CD8-positive, alpha-beta memory T cell (primary cell): ENCODE data around the gene TMEM131. TPM values are rescaled to one million over a fixed set of nuclear protein-coding genes. Genes with fewer than 3 reads are reported as not detected.

Experiments
- CTCF ChIA-PET: fragments of 350-600 bp; sonication (Branson Sonifier 250); formaldehyde crosslinking; loops from one replicate; lab custom pipeline; 2021; ENCODE audit warnings: antibody characterized with exemption; lab: Charles Lee
- POLR2A ChIA-PET: fragments of 350-600 bp; sonication (Branson Sonifier 250); formaldehyde crosslinking; loops from one replicate; lab custom pipeline; 2021; ENCODE audit warnings: antibody characterized with exemption; lab: Charles Lee
- DNase-seq, 5 donors: peaks; one replicate each; pipeline versions ENCODE4 v3.0.0 to v3.0.0-alpha.2; 2020 to 2022; ENCODE audit warnings: mixed read lengths in 1 of 5
- H3K27ac ChIP-seq: one replicate; pipeline ENCODE4 v1.7.0; 2013; ENCODE audit warnings: low read depth, mild to moderate bottlenecking, low read length, moderate library complexity
- H3K27me3 ChIP-seq: 2 replicates; pipeline ENCODE4 v1.7.0; 2013; ENCODE audit warnings: low read length, mild to moderate bottlenecking; ENCODE audit not compliant: insufficient read depth, poor library complexity, severe bottlenecking
- H3K36me3 ChIP-seq: 2 replicates; pipeline ENCODE4 v1.7.0; 2013; ENCODE audit warnings: mild to moderate bottlenecking, low read length, moderate library complexity; ENCODE audit not compliant: insufficient read depth
- H3K4me1 ChIP-seq: 2 replicates; pipeline ENCODE4 v1.7.0; 2013; ENCODE audit warnings: mild to moderate bottlenecking, low read length, moderate library complexity; ENCODE audit not compliant: insufficient read depth
- H3K4me3 ChIP-seq: 2 replicates; pipeline ENCODE4 v1.7.0; 2013; ENCODE audit warnings: mild to moderate bottlenecking, low read length
- H3K9me3 ChIP-seq: 2 replicates; pipeline ENCODE4 v1.7.0; 2013; ENCODE audit warnings: mild to moderate bottlenecking, low read length
- H3K27ac Mint-ChIP-seq, 8 donors: one replicate each; pipeline ENCODE4 v1.8.0; 2020 to 2021; ENCODE audit warnings: mixed read lengths in 8 of 8, mild to moderate bottlenecking in 6 of 8, inconsistent platforms in 3 of 8, moderate library complexity in 3 of 8
- H3K27me3 Mint-ChIP-seq, 2 donors: one replicate each; pipeline ENCODE4 v1.8.0; 2020 to 2021; ENCODE audit warnings: mixed read lengths in 2 of 2, mild to moderate bottlenecking in 1 of 2, moderate library complexity in 1 of 2
- H3K36me3 Mint-ChIP-seq, 3 donors: one replicate each; pipeline ENCODE4 v1.8.0; 2020 to 2021; ENCODE audit warnings: mixed read lengths in 3 of 3, inconsistent platforms in 1 of 3, mild to moderate bottlenecking in 1 of 3
- H3K4me1 Mint-ChIP-seq, 3 donors: one replicate each; pipeline ENCODE4 v1.8.0; 2020 to 2021; ENCODE audit warnings: mixed read lengths in 3 of 3, inconsistent platforms in 1 of 3, mild to moderate bottlenecking in 1 of 3
- H3K4me3 Mint-ChIP-seq, 7 donors: one replicate each; pipeline ENCODE4 v1.8.0; 2020 to 2021; ENCODE audit warnings: mixed read lengths in 7 of 7, mild to moderate bottlenecking in 6 of 7, moderate library complexity in 4 of 7, inconsistent platforms in 2 of 7
- H3K9me3 Mint-ChIP-seq, 5 donors: one replicate each; pipeline ENCODE4 v1.8.0; 2020 to 2022; ENCODE audit warnings: mixed read lengths in 5 of 5, mild to moderate bottlenecking in 3 of 5, moderate library complexity in 2 of 5, inconsistent platforms in 1 of 5
- polyA plus RNA-seq: library from polyadenylated mRNA; unstranded; fragments of 300-500 nt; fragmentation: Illumina TruSeq; gene quantifications from one replicate; pipeline ENCODE4 v1.2.3, GENCODE V29; 2021
- total RNA-seq, 2 experiments: library from RNA; stranded (reverse); gene quantifications; one replicate each; pipeline ENCODE4 v1.2.3, GENCODE V29; 2021

The TMEM131 gene
- total and polyA plus RNA-seq, 3 experiments from 2014 or later: 14.4 to 35.4 (median 34.7) TPM

- POLR2A ChIA-PET: no interaction called here
- no peak overlapping the region for H3K27ac ChIP-seq
- H3K4me3 Mint-ChIP-seq: peak overlapping the region in 3 of 7 donors; percentile 0 to 47 (median 42)
- no peaks in the 10 kb centered on the region for H3K9me3 Mint-ChIP-seq
- H3K36me3 Mint-ChIP-seq: peaks cover 3 to 7% (median 3%) of the 10 kb centered on the region in 3 donors
- no peak overlapping the region for H3K4me3 ChIP-seq
- DNase-seq: no peak
- no peak overlapping the region for H3K27ac Mint-ChIP-seq
- CTCF ChIA-PET: no interaction called here
- no peaks in the 10 kb centered on the region for H3K27me3 ChIP-seq
- no peaks in the 10 kb centered on the region for H3K9me3 ChIP-seq
- H3K36me3 ChIP-seq: no peaks in the 10 kb centered on the region
- H3K27me3 Mint-ChIP-seq: no peaks in the 10 kb centered on the region
- H3K4me1 ChIP-seq: peaks cover 21% of the 10 kb centered on the region
- peaks cover 67 to 89% (median 85%) of the 10 kb centered on the region in 3 donors for H3K4me1 Mint-ChIP-seq
Measured at GRCh38 chr2:97953853-97954252, 41.9 kb downstream of the TMEM131 start.

DNA sequence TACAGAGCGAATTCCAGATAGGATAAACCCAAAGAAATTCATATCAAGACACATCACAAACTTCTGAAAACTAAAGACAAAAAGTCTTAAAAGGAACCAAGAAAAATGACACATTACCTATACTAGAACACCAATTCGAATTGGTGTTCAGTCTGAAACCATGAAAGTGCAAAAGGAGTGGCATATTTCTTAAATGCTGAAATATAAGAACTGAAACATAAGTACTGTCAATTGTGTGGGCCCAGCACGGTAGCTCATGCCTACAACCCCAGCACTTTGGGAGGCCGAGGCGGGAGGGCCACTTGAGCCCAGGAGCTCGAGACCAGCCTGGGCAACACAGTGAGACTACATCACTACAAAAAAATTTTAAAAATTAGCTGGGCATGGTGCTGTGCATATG, 43.4 kb downstream of the TMEM131 start:
- Mint-ChIP-seq H3K9me3 (no peaks in the 10 kb centered on the region), H3K4me3 (no peak overlapping the region), H3K27ac (peak overlapping the region in 1 of 8 donors; percentile 46), H3K4me1 (peaks cover 60 to 86% (median 81%) of the 10 kb centered on the region in 3 donors), H3K27me3 (no peaks in the 10 kb centered on the region), H3K36me3 (peaks cover 3 to 6% (median 5%) of the 10 kb centered on the region in 3 donors)
- no peak for DNase-seq
- Histone ChIP-seq H3K27me3 (no peaks in the 10 kb centered on the region), H3K9me3 (no peaks in the 10 kb centered on the region), H3K36me3 (no peaks in the 10 kb centered on the region), H3K27ac (no peak overlapping the region), H3K4me1 (peaks cover 13% of the 10 kb centered on the region), H3K4me3 (no peak overlapping the region)
- ChIA-PET CTCF (no interaction called here), POLR2A (no interaction called here)

DNA sequence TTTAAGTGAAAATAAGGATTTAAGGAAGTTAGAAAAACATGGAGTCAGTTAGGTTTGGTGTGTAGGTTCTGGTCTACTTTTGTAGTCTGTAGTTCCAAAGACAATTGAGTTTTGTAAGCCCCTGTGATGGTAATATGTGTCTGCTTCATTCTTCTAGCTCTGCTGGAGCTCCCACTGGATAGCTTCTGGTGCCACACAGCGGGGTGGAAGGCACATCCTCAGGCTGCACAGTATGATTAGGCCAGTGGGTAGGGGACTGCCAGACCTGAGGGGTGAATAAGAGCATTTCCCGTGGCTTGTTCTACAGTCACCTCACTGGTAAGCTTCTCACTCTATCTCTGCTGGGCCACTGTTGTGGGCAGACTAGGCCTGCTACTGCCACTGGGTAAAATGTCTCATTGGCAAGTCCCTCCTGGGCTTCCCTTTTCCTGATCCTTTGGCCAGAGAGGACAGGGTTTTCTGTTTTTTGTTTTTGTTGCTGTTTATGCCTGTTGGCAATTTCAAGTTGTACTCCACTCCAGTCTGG, 44.5 kb downstream of the TMEM131 start:
- peak overlapping the region in 3 of 8 donors; percentile 33 to 56 (median 36) for H3K27ac Mint-ChIP-seq
- no peak for DNase-seq
- peaks cover 13% of the 10 kb centered on the region for H3K4me1 ChIP-seq
- no peak overlapping the region for H3K27ac ChIP-seq
- H3K9me3 ChIP-seq: no peaks in the 10 kb centered on the region
- H3K4me3 Mint-ChIP-seq: no peak overlapping the region
- CTCF ChIA-PET: no interaction called here
- H3K27me3 Mint-ChIP-seq: no peaks in the 10 kb centered on the region
- H3K4me3 ChIP-seq: no peak overlapping the region
- H3K27me3 ChIP-seq: no peaks in the 10 kb centered on the region
- peaks cover 61 to 92% (median 88%) of the 10 kb centered on the region in 3 donors for H3K4me1 Mint-ChIP-seq
- peaks cover 3 to 6% (median 5%) of the 10 kb centered on the region in 3 donors for H3K36me3 Mint-ChIP-seq
- H3K36me3 ChIP-seq: no peaks in the 10 kb centered on the region
- H3K9me3 Mint-ChIP-seq: no peaks in the 10 kb centered on the region
- POLR2A ChIA-PET: no interaction called here

DNA sequence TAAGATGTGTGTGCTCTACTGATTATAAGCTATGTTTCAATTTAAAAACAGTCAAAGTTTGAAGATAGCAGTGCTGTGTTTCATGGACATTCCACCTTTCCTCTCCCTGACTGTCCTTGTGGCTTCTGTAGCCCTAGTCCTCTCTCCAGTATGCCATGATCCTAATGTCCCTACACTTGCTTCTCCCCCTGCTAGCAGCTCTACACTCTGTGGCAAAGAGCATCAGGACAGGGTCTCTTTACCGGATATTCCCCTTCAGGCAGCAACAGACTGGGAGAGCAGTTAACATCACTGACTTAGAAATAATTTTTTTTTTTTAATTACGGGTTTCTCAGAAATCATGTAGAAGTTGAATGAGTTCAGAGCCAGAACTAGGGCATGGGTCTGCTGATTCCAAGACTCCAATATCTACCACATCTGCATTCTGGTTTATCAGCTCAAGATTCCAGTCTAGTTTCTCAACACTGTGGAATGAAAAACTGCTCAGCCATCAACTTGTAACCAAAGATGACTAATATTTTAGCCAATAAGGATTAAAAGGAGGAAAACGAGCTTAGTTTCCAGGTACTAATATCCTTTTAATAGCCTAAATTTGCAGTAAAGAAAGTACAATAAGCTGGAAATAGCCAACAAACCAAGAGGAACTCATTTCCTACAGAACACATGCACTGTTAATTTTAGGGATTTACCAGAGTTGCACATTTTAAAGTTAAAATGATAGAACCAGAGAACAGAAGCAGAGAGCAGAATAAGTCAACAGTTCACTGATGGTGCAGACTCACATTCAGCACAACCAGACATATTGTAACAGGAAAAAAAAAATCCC, 45.2 kb downstream of the TMEM131 start:
- H3K4me3 ChIP-seq: no peak overlapping the region
- DNase-seq: no peak
- ChIA-PET POLR2A (no interaction called here), CTCF (no interaction called here)
- peak overlapping the region in 1 of 7 donors; percentile 40 for H3K4me3 Mint-ChIP-seq
- H3K27ac ChIP-seq: no peak overlapping the region
- H3K4me1 Mint-ChIP-seq: peaks cover 59 to 91% (median 86%) of the 10 kb centered on the region in 3 donors
- H3K4me1 ChIP-seq: peaks cover 13% of the 10 kb centered on the region
- no peaks in the 10 kb centered on the region for H3K9me3 ChIP-seq
- H3K36me3 ChIP-seq: no peaks in the 10 kb centered on the region
- no peaks in the 10 kb centered on the region for H3K9me3 Mint-ChIP-seq
- H3K27me3 ChIP-seq: no peaks in the 10 kb centered on the region
- peaks cover 3 to 6% (median 5%) of the 10 kb centered on the region in 3 donors for H3K36me3 Mint-ChIP-seq
- H3K27me3 Mint-ChIP-seq: no peaks in the 10 kb centered on the region
- peak overlapping the region in 1 of 8 donors; percentile 0 for H3K27ac Mint-ChIP-seq

- Mint-ChIP-seq H3K27ac (peak overlapping the region in 2 of 8 donors; percentile 38 to 61), H3K27me3 (no peaks in the 10 kb centered on the region), H3K9me3 (no peaks in the 10 kb centered on the region), H3K36me3 (peaks cover 3 to 7% (median 6%) of the 10 kb centered on the region in 3 donors), H3K4me1 (peaks cover 62 to 93% (median 88%) of the 10 kb centered on the region in 3 donors), H3K4me3 (peak overlapping the region in 1 of 7 donors; percentile 19)
- H3K27me3 ChIP-seq: no peaks in the 10 kb centered on the region
- no peak overlapping the region for H3K27ac ChIP-seq
- CTCF ChIA-PET: no interaction called here
- POLR2A ChIA-PET: no interaction called here
- H3K4me1 ChIP-seq: peaks cover 9% of the 10 kb centered on the region
- no peak for DNase-seq
- no peak overlapping the region for H3K4me3 ChIP-seq
- no peaks in the 10 kb centered on the region for H3K36me3 ChIP-seq
- no peaks in the 10 kb centered on the region for H3K9me3 ChIP-seq
Measured at GRCh38 chr2:97948926-97949325, 46.8 kb downstream of the TMEM131 start.

DNA sequence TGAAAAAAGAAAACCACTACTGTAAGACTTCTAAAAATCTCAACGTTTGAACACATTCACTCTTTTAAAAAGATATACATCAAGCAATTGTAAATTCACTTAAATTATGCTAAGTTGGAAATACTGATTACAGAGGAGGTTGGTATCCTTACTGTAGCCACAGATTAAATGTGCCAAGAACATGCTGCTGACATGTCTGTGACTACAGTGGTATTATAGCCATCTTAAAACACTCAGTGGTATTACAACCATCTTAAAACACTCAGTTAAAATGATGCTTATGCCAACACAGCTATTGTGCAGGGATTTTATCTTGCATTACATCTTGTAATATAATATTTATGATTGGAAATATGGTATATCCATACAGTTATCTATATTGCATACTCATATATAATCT, 50.0 kb downstream of the TMEM131 start:
- Mint-ChIP-seq H3K4me1 (peaks cover 41 to 70% (median 62%) of the 10 kb centered on the region in 3 donors), H3K4me3 (no peak overlapping the region), H3K9me3 (peaks cover 0 to 7% (median 4%) of the 10 kb centered on the region in 5 donors), H3K36me3 (peaks cover 8 to 14% (median 11%) of the 10 kb centered on the region in 3 donors), H3K27ac (no peak overlapping the region), H3K27me3 (no peaks in the 10 kb centered on the region)
- DNase-seq: no peak
- ChIA-PET CTCF (no interaction called here), POLR2A (interaction anchor here (1.0 kb wide), 1 partner anchor 12 kb away, joined by 3 read pairs; no protein-coding TSS in a partner anchor)
- Histone ChIP-seq H3K27ac (no peak overlapping the region), H3K27me3 (no peaks in the 10 kb centered on the region), H3K4me1 (no peaks in the 10 kb centered on the region), H3K9me3 (no peaks in the 10 kb centered on the region), H3K36me3 (no peaks in the 10 kb centered on the region), H3K4me3 (no peak overlapping the region)

GRCh38 chr2:97936881-97937280, 58.9 kb downstream of the TMEM131 start:
- H3K4me1 ChIP-seq: peaks cover 17% of the 10 kb centered on the region
- H3K9me3 ChIP-seq: no peaks in the 10 kb centered on the region
- CTCF ChIA-PET: no interaction called here
- Mint-ChIP-seq H3K36me3 (peaks cover 3 to 12% (median 6%) of the 10 kb centered on the region in 3 donors), H3K4me3 (peak overlapping the region in 2 of 7 donors; percentile 3 to 42), H3K27ac (peak overlapping the region in 1 of 8 donors; percentile 2), H3K27me3 (no peaks in the 10 kb centered on the region), H3K9me3 (peaks cover 0 to 10% (median 8%) of the 10 kb centered on the region in 5 donors), H3K4me1 (peaks cover 68 to 79% (median 79%) of the 10 kb centered on the region in 3 donors)
- no peak overlapping the region for H3K4me3 ChIP-seq
- DNase-seq: no peak
- H3K27me3 ChIP-seq: no peaks in the 10 kb centered on the region
- POLR2A ChIA-PET: no interaction called here
- H3K36me3 ChIP-seq: no peaks in the 10 kb centered on the region
- no peak overlapping the region for H3K27ac ChIP-seq

GRCh38 chr2:97936199-97936598, 59.5 kb downstream of the TMEM131 start:
- no peaks in the 10 kb centered on the region for H3K36me3 ChIP-seq
- peak overlapping the region in 1 of 7 donors; percentile 22 for H3K4me3 Mint-ChIP-seq
- H3K27ac Mint-ChIP-seq: peak overlapping the region in 2 of 8 donors; percentile 45 to 48
- peaks cover 21% of the 10 kb centered on the region for H3K4me1 ChIP-seq
- H3K9me3 ChIP-seq: no peaks in the 10 kb centered on the region
- ChIA-PET CTCF (no interaction called here), POLR2A (no interaction called here)
- no peak overlapping the region for H3K27ac ChIP-seq
- peaks cover 0 to 6% (median 6%) of the 10 kb centered on the region in 3 donors for H3K36me3 Mint-ChIP-seq
- no peaks in the 10 kb centered on the region for H3K27me3 ChIP-seq
- peaks cover 72 to 86% (median 83%) of the 10 kb centered on the region in 3 donors for H3K4me1 Mint-ChIP-seq
- no peak for DNase-seq
- H3K4me3 ChIP-seq: no peak overlapping the region
- H3K9me3 Mint-ChIP-seq: peaks cover 0 to 7% (median 5%) of the 10 kb centered on the region in 5 donors
- H3K27me3 Mint-ChIP-seq: no peaks in the 10 kb centered on the region
